Activated T-cell treated with anti-CD3 and anti-CD28 coated beads, Interleukin-2, amount 50 U/mL, for 4 hours (primary cell): ENCODE measurements around the gene KCNT2. TPM values are rescaled to one million over a fixed set of nuclear protein-coding genes. Genes with fewer than 3 reads are reported as not detected.
"Not testable (repeated sequence)": the region's sequence is repeated elsewhere in the genome, so short reads cannot be mapped to it uniquely, and the experiment has no call there.

Experiments
- ATAC-seq, 2 donors: fragments of 200-7000 bp; cut with Tn5 transposase; one replicate each; pipeline ENCODE4 v1.10.0; 2021
- DNase-seq: peaks from one replicate; pipeline ENCODE4 v3.0.0-alpha.2; 2020
- H3K27me3 Mint-ChIP-seq: one replicate; pipeline ENCODE4 v1.8.0; 2021; ENCODE audit warnings: low read depth, mixed read lengths
- H3K36me3 Mint-ChIP-seq: one replicate; pipeline ENCODE4 v1.8.0; 2022; ENCODE audit warnings: mixed read lengths; ENCODE audit not compliant: insufficient read depth
- H3K4me1 Mint-ChIP-seq: one replicate; pipeline ENCODE4 v1.8.0; 2021; ENCODE audit warnings: low read depth, mixed read lengths
- H3K4me3 Mint-ChIP-seq: one replicate; pipeline ENCODE4 v1.8.0; 2021; ENCODE audit warnings: mild to moderate bottlenecking, moderate library complexity, mixed read lengths
- H3K9me3 Mint-ChIP-seq: one replicate; pipeline ENCODE4 v1.8.0; 2021; ENCODE audit warnings: mixed read lengths
- total RNA-seq, 3 donors: library from RNA; stranded (reverse); gene quantifications; one replicate each; pipeline ENCODE4 v1.2.1, GENCODE V29; 2021

KCNT2 gene
- not detected for total RNA-seq

GRCh38 chr1:196608390-196609369, at the start of gene KCNT2:
Gene KCNT2 (minus strand): TSS chr1:196608440. CDS start chr1:196608309, 131 bp downstream.
- DNase-seq (no peak), ATAC-seq (peak; percentile 37 to 46)
- Mint-ChIP-seq H3K36me3 (no peaks in the 10 kb centered on the region), H3K4me1 (peaks cover 6% of the 10 kb centered on the region), H3K4me3 (peak within 1 kb of the TSS; percentile 61), H3K9me3 (no peaks in the 10 kb centered on the region), H3K27me3 (peaks cover 31% of the 10 kb centered on the region)

GRCh38 chr1:196655494-196655893, 47.3 kb upstream of the KCNT2 start:
- Mint-ChIP-seq H3K36me3 (no peaks in the 10 kb centered on the region), H3K4me1 (peaks cover 22% of the 10 kb centered on the region), H3K27me3 (no peaks in the 10 kb centered on the region), H3K4me3 (no peak overlapping the region), H3K9me3 (no peaks in the 10 kb centered on the region)
- ATAC-seq (no peak), DNase-seq (no peak)

GRCh38 chr1:196655071-196655470, 46.8 kb upstream of the KCNT2 start:
- H3K27me3 Mint-ChIP-seq, result no peaks in the 10 kb centered on the region
- ATAC-seq, result no peak
- peaks cover 19% of the 10 kb centered on the region for H3K4me1 Mint-ChIP-seq
- H3K9me3 Mint-ChIP-seq, result no peaks in the 10 kb centered on the region
- H3K36me3 Mint-ChIP-seq, result no peaks in the 10 kb centered on the region
- DNase-seq, result no peak
- H3K4me3 Mint-ChIP-seq, result no peak overlapping the region

GRCh38 chr1:196654271-196654670, 46.0 kb upstream of the KCNT2 start:
- ATAC-seq (no peak), DNase-seq (no peak)
- no peaks in the 10 kb centered on the region for H3K36me3 Mint-ChIP-seq
- H3K4me3 Mint-ChIP-seq, result no peak overlapping the region
- no peaks in the 10 kb centered on the region for H3K9me3 Mint-ChIP-seq
- no peaks in the 10 kb centered on the region for H3K27me3 Mint-ChIP-seq
- peaks cover 19% of the 10 kb centered on the region for H3K4me1 Mint-ChIP-seq

- H3K36me3 Mint-ChIP-seq, result no peaks in the 10 kb centered on the region
- H3K27me3 Mint-ChIP-seq, result no peaks in the 10 kb centered on the region
- DNase-seq (no peak), ATAC-seq (no peak)
- H3K4me1 Mint-ChIP-seq, result peaks cover 19% of the 10 kb centered on the region
- H3K9me3 Mint-ChIP-seq, result no peaks in the 10 kb centered on the region
- peak within 1 kb of the TSS; percentile 51 for H3K4me3 Mint-ChIP-seq
These were observed 43.5 kb upstream of the KCNT2 start, which contains the start of gene CFH for GRCh38 chr1:196651637-196652215. Gene CFH (plus strand): TSS chr1:196652043. CDS start chr1:196652118, 75 bp downstream.

- no peaks in the 10 kb centered on the region for H3K36me3 Mint-ChIP-seq
- H3K4me1 Mint-ChIP-seq, result peaks cover 16% of the 10 kb centered on the region
- no peak overlapping the region for H3K4me3 Mint-ChIP-seq
- H3K9me3 Mint-ChIP-seq, result no peaks in the 10 kb centered on the region
- H3K27me3 Mint-ChIP-seq, result no peaks in the 10 kb centered on the region
- no peak for DNase-seq
- no peak for ATAC-seq
These were observed 42.8 kb upstream of the KCNT2 start for GRCh38 chr1:196651079-196651478.

- Mint-ChIP-seq H3K4me1 (peaks cover 13% of the 10 kb centered on the region), H3K27me3 (no peaks in the 10 kb centered on the region), H3K36me3 (no peaks in the 10 kb centered on the region), H3K4me3 (no peak overlapping the region), H3K9me3 (no peaks in the 10 kb centered on the region)
- DNase-seq, result no peak
- no peak for ATAC-seq
These were observed 42.2 kb upstream of the KCNT2 start for GRCh38 chr1:196650403-196650802.

GRCh38 chr1:196649990-196650389, 41.8 kb upstream of the KCNT2 start:
- Mint-ChIP-seq H3K36me3 (no peaks in the 10 kb centered on the region), H3K9me3 (no peaks in the 10 kb centered on the region), H3K4me3 (no peak overlapping the region), H3K27me3 (no peaks in the 10 kb centered on the region), H3K4me1 (peaks cover 13% of the 10 kb centered on the region)
- no peak for DNase-seq
- ATAC-seq, result no peak

- H3K4me3 Mint-ChIP-seq, result no peak overlapping the region
- H3K36me3 Mint-ChIP-seq, result no peaks in the 10 kb centered on the region
- H3K27me3 Mint-ChIP-seq, result no peaks in the 10 kb centered on the region
- H3K9me3 Mint-ChIP-seq, result no peaks in the 10 kb centered on the region
- H3K4me1 Mint-ChIP-seq, result no peaks in the 10 kb centered on the region
- no peak for ATAC-seq
- DNase-seq, result no peak
These were observed 32.7 kb upstream of the KCNT2 start for GRCh38 chr1:196640976-196641375.

GRCh38 chr1:196639291-196639690, 31.1 kb upstream of the KCNT2 start:
- not testable (repeated sequence) for DNase-seq, H3K36me3 Mint-ChIP-seq, H3K4me1 Mint-ChIP-seq, H3K4me3 Mint-ChIP-seq, ATAC-seq, H3K9me3 Mint-ChIP-seq, H3K27me3 Mint-ChIP-seq

GRCh38 chr1:196638466-196638865, 30.2 kb upstream of the KCNT2 start:
- Mint-ChIP-seq H3K27me3 (peaks cover 2% of the 10 kb centered on the region), H3K4me3 (no peak overlapping the region), H3K4me1 (no peaks in the 10 kb centered on the region), H3K36me3 (no peaks in the 10 kb centered on the region), H3K9me3 (no peaks in the 10 kb centered on the region)
- no peak for DNase-seq
- ATAC-seq, result no peak

GRCh38 chr1:196637606-196638005, 29.4 kb upstream of the KCNT2 start:
- ATAC-seq (no peak), DNase-seq (no peak)
- Mint-ChIP-seq H3K36me3 (no peaks in the 10 kb centered on the region), H3K27me3 (peaks cover 2% of the 10 kb centered on the region), H3K4me3 (no peak overlapping the region), H3K9me3 (no peaks in the 10 kb centered on the region), H3K4me1 (no peaks in the 10 kb centered on the region)

GRCh38 chr1:196628838-196629237, 20.6 kb upstream of the KCNT2 start:
- peaks cover 19% of the 10 kb centered on the region for H3K9me3 Mint-ChIP-seq
- H3K4me3 Mint-ChIP-seq, result no peak overlapping the region
- DNase-seq (no peak), ATAC-seq (no peak)
- no peaks in the 10 kb centered on the region for H3K4me1 Mint-ChIP-seq
- H3K27me3 Mint-ChIP-seq, result no peaks in the 10 kb centered on the region
- H3K36me3 Mint-ChIP-seq, result no peaks in the 10 kb centered on the region

GRCh38 chr1:196623079-196623478, 14.8 kb upstream of the KCNT2 start:
- peaks cover 10% of the 10 kb centered on the region for H3K9me3 Mint-ChIP-seq
- H3K36me3 Mint-ChIP-seq, result no peaks in the 10 kb centered on the region
- no peaks in the 10 kb centered on the region for H3K27me3 Mint-ChIP-seq
- DNase-seq (no peak), ATAC-seq (no peak)
- no peaks in the 10 kb centered on the region for H3K4me1 Mint-ChIP-seq
- H3K4me3 Mint-ChIP-seq, result no peak overlapping the region

GRCh38 chr1:196619721-196620120, 11.5 kb upstream of the KCNT2 start:
- no peaks in the 10 kb centered on the region for H3K4me1 Mint-ChIP-seq
- H3K9me3 Mint-ChIP-seq, result no peaks in the 10 kb centered on the region
- H3K36me3 Mint-ChIP-seq, result no peaks in the 10 kb centered on the region
- DNase-seq (no peak), ATAC-seq (no peak)
- H3K27me3 Mint-ChIP-seq, result no peaks in the 10 kb centered on the region
- no peak overlapping the region for H3K4me3 Mint-ChIP-seq
